Body of pancreas (tissue), 4 donors: ENCODE results near the gene NEIL3.

Experiments used
- CTCF ChIP-seq, 7 experiments: fragments of 450-650 bp in 4 of 7; fragments of 200-600 bp in 3 of 7; sonication (generic) in 3 of 7; IDR thresholded peaks; one replicate each; pipeline ENCODE4 v1.5.1; 2016 to 2019; ENCODE audit warnings: antibody characterized with exemption in 7 of 7
- POLR2A ChIP-seq, 3 donors: fragments of 450-650 bp; IDR thresholded peaks; one replicate each; pipeline ENCODE4 v1.6.1; 2016; ENCODE audit warnings: antibody characterized with exemption in 3 of 3, mild to moderate bottlenecking in 2 of 3

- TF ChIP-seq CTCF (IDR thresholded peaks at IDR 0.05) (no peak), POLR2A (IDR thresholded peaks at IDR 0.05) (no peak)
Observed at GRCh38 chr4:177323416-177323815, 13.7 kb downstream of the NEIL3 start.
